Fibroblast of peridontal ligament (primary cell): Measurements from ENCODE around the gene TMEM164.

Experiments used
- DNase-seq: peaks from one replicate; pipeline ENCODE4 v3.0.0-alpha.2; 2010; ENCODE audit errors: extremely low read depth

The TMEM164 gene

DNA sequence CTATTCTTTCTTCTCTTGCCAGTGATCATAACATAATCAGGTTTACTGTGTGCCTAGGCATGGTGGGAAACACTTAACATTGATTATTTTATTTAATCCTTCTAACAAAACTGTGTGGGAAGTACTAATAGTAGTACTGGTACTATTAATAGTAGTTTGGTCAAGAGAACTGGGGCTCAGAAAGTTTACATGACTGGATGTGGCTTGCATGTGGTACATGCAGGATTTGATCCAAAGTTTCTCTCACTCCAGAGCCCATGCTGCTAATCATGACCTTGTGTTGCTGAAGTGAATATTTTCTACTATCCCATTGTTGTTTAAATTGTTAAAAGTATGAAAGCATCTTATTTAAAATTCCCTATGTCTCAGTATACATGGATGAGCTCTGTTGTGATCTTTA lies 78.4 kb downstream of the TMEM164 start:
- DNase-seq, result no peak

DNA sequence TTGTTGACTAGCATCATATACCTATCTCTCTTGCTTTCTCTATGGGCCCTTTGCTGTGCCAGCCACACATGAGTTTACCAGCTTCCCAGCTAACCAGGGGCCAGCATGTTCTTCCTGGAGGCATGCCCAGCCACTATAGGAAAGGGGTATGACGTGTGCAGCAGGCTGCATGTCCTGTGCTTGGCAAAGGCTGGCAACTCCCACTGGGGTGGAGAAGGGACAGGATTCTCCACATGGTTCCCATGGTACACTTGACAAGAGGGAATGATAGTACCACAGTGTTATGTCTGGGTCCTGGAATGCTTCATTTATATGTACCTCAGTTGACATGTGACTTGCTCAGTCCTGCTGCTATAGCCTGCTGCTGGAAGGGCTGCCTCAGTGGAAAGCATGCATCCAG lies 78.8 kb downstream of the TMEM164 start:
- DNase-seq, result no peak

DNA sequence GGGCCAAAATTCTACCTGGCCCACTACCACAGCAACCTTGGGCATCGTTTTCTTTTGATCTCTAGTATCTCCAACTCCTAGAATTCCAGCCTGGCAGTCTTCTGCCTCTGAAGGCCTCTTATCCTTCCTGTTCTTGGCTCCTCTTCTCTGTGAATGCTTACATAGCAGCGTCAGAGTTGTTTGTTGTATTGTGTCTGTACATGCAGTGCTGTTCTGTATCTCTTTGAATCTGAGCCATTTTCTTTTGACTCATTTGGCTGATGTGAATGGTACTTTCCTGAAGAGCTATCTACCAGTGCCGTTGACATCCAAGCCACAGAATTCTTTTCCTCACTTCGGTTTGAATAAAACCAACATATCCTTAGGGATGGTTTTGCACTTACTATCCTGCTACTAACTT lies 79.2 kb downstream of the TMEM164 start:
- peak; percentile 87 for DNase-seq

DNA sequence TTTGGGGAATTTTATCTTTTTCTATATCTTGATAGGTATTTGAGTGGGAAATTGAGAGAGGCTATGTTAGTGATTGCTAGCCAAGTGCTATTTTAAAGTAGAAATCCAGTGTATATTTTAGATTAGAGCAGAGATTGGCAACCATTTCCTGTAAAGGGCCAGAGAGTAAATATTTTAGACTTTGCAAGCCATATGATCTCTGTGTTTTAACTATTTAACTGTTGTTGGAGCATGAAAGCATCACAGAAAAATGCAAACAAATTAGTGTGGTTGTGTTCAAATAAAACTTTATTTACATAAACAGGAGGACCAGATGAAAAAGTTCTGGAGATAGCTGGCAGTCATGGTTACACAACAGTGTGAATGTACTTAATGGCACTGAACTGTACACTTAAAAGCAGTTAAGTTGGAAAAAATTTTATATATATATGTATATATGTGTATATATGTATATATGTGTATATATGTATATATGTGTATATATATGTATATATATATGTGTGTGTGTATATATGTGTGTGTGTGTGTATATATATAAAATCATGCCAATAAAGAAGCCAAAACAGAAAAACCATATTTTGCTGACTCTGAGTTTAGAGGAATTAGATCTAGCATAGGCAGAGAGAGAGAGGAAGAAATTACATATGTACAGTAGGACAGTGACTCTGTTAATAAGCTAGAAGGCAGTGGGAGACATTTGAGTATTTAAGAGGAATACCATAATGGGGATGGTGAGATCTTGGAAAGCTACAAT lies 83.4 kb downstream of the TMEM164 start:
- DNase-seq, result peak; percentile 55

DNA sequence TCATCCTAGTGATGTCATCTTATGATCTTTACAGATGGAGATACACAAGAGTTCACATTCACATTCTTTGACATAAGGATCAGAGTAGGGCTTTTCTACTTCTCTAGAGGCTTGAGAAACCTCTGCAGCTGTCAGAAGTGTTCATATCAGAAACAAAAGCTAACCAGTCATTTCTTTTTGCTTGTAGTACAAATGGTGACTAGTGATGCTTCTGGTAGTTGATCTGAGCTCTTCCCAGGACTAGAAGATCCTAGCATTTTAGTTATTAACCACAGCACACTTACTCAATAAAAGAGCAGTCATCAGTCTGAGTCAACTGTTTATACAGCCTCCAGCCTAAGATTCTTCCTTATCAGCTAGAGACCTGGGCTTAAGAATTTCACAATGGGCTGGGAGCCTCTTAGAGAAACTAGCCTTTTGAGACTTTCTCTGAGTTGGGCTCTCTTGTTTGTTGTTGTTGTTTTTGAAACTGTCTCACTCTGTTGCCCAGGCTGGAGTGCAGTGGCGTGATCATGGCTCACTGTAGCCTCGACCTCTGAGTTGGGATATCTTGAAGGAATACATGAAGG lies 84.1 kb downstream of the TMEM164 start:
- DNase-seq, result peak; percentile 87

DNA sequence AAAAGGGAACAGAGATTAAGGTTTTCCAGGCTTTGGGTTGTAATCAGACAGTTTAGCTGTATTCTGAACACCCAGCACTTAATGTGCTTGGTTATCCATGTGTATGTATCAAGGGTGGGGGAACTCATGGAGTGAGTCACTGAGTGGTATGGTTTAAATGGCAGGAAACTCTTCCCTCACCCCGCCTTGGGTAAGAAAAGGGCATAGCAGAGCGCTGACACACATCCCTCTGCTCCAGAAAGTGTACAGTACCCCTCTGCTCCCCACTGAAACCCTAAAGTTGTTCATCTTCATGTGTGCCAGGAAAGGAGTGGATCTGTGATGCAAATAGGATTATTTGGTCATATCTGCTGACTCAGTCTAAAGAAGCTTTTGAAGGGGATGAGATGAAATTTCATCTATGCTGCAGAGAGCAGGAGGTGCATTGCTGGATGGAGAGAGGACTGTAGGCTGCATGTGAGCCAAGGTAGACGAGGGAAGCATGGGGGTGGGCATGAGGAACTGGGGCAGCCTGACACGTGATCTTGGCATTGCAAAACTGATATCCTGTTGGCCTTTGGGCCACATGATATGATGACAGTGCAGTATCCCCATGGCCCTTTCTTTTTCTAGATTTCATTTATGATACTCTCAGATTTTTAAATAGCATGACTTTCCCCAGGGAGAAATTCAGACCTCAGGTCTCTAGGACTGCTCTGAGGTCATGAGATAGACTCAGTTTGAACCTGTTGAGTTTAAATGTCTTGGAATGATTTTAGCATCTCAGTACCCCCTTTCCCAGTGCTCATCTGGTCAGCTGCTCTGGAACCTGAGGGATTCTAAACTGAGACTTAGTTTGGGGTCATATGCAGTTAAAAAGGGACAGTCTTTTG lies 84.8 kb downstream of the TMEM164 start:
- peak; percentile 90 for DNase-seq

DNA sequence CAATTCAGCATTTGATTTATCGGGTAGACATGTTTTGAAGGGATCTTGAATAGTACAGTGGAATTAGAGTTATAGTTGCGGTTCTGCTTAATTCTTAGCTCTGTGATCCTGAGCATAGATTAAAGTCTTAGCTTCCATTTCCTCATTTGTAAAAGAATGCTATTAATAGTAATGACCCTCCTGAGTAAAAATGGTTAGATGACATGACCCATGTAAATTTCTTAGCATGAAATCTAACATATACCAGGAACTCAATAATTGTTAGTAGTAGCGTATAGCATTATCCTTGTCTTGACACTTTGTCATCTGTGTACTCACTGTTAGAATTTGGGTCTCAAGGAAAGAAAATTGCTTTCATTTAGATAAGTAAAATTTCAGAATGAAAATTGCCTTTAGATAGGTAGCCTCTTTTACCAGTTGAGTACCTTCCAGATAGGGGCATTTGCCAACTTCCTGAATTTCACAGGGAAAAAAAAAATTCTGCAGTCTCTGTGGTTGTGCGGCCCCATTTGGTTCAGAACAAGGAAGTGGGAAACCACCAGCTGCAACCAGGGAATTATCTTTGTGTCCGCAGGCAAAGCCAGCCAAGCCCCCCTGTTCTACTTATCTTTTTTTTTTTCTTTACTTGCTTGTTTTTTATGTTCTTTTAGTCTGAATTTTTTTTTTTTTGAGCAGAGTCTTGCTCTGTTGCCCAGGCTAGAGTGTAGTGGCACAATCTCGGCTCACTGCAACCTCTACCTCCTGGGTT lies 86.9 kb downstream of the TMEM164 start:
- DNase-seq, result no peak

DNA sequence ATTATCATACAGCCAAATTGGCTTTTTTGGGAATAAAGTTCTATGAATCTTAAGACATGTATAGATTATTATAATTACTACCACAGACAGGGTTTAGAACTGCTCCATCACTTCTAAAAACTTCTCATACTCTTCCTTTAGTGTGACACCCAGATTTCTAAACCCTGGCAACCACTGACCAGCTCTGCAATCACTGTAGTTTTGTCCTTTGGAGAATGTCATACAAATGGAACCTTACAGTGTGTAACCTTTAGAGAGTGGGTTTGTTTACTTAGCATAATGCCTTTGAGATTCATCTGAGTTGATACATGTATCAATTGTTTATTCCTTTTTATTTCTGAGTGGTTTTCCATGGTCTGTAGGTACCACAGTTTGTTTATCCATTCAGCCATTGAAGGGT lies 95.0 kb downstream of the TMEM164 start:
- DNase-seq, result no peak

DNA sequence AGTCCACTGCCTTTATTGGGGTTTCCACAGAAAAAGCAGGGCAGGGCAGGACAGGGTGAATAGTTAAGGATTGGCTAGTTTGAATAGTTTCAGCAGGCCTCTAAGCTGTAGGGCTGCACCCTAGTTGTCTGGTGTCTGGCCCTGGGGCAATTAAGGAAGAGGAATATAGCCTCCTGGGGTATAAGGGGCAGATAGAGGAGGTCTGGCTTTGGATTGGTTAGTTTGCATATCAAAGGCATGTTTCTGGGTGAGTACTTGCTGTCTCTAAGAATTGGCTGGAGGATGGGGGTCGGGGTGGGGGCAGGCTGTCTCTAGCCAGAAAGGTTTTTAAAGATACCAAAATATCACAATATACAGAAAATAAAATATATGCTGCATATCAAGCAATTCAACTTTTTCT lies 100.4 kb downstream of the TMEM164 start:
- DNase-seq, result no peak

DNA sequence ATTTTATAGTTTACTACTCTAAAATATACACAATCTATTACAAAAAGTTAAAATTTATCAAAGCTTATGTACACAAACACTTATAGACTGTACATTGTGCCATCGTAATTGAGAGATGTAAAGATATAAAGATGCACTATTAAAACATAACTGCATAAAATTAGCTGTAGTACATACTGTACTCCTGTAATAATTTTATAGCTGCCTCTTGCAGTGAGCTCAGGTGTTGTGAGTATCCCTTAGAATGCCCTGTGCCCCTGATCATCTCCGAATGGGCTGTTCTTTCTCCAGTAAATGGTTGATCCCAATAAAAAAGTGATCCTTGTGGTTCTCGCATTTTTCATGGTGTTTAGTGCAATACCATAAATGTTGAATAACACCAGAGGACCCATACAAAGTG lies 101.2 kb downstream of the TMEM164 start:
- DNase-seq, result no peak

DNA sequence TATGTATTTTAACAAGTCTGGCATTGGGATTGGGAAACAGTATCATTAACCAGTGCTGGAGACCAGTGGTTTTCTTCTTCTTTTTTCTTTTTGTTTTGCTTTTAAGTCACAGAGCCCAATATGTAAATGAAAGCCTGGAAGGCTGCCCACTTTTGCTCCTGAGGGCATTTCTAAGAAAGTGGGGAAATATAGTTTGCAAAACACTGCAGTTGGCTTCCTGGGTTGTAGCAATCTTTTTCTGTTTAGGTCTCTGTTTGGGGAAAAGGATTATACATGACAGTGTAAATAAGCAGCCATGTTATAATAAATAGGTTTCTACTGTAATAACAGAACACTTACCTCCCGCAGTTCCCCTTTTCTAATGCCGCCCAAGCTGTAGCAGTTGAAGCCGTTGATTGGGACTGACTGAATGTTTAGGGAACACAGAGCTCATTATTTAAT lies 105.5 kb downstream of the TMEM164 start:
- DNase-seq, result peak; percentile 82

DNA sequence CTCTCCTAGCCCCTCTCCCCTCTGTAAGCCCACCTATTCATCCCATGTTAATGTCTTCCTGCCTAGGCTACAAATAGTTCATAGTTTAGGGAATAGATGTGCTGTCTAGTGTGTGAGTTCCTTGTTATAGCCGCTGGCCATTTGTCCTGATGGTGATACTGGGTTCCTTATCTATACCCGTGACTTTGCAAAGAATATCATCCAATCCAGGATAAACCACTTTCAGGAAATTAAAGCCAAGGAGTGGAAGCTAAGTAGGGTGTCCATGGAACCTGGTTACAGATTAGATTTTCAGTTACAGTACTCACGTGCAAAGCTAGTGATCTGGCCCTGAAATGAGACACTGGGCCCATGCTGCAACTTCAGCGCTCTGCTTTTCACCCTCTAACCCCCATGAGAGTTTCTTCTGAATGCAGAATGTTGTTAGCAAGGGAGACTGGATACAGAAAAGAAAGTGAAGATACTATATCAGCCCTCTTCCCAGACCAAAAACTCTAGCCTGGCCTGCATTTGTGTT lies 111.4 kb downstream of the TMEM164 start:
- DNase-seq, result no peak

DNA sequence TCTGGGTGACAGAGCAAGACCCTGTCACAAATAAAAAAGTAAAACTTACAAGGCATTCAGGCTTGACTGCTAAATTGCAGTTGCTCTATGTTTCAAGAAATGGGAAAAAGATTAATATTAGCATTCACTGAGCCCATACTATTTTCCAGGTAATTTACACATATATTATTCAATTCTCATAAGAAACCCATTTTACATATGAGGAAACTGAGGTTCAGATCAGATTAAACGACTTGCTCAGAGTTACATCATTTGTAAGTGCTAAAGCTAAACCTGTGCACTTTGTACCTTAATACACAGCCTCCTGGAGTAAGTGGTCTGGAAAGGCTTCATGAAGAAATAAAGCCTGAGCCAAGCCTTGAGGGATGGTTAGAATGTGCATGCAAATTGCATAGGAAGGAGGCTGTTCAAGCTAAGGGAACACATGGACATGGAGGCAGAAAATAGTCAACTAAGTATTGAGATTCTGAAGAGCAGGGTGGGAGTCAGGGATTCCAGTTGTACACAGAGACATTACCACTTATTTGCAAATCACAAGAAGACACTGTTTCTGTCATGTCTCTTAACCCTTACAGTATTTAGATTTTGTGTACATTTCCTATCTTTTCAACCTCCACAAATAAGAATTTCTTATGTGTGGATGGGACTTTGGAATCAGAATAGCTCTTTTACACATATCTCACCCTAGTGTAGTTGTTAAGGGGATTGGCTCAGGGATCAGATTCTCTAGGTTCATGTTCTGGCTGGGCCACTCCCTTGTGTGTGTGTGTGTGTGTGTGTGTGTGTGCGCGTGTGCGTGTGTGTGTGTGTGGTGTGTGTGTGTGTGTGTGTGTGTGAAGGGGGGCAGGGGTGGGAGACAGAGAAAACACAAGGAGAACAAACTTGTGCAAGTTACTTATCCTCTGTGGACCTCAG lies 113.4 kb downstream of the TMEM164 start:
- no peak for DNase-seq

DNA sequence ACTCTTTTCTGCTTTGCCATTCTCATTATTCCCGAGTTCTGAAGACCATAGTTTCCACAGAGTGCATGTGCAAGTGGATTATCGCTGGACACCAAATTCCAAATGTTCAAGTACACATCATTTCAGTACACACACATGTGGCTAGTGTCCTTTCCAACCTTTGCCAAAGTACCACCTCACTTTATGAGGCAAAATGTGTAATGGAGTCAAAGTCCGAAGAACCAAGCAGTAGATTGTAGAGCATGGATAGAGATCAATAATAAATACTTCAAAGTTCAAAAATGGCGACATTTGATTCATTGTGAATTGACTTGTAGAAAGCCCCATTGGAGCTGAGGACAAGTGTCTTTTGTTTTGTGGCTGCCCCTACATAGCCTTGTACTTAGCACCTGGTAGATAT lies 115.6 kb downstream of the TMEM164 start:
- no peak for DNase-seq

DNA sequence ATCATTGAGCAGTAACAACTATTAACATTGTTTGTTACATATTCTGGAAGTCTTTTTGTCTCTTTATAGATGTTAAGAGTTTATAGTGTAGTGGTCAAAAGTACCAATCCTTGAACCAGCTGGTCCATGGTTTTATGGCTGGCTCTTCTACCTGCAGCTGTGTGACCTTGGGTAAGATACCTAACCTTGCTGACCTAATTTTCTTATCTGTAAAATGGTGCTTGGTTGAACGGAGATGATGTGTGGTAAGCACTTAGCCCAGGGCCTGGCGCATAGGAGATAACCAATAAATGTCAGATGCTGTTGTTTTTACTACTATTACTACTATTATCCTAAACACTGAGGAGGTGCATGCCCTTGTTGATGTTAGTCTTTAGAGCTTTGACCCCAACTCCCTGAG lies 116.6 kb downstream of the TMEM164 start:
- DNase-seq, result no peak

DNA sequence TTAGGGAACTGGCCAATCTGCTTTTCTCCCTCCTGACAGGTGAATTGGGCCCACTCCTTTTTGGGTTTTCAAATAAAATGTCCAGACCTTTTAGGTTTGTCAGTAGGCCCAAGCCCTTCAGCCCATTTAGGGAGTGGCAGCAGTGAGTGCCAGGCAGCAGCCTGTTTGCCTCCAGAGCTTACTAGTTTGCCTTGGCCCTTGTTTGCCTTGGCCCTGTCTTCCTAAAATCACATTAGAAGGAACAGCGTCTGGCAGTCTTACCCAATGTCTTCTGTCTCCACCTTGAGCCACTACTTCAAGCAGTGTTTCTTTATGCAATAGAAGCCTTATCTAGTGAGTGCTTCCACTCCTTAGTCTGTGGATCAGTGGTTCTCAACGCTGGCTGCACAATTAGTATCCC lies 117.1 kb downstream of the TMEM164 start:
- DNase-seq, result no peak

DNA sequence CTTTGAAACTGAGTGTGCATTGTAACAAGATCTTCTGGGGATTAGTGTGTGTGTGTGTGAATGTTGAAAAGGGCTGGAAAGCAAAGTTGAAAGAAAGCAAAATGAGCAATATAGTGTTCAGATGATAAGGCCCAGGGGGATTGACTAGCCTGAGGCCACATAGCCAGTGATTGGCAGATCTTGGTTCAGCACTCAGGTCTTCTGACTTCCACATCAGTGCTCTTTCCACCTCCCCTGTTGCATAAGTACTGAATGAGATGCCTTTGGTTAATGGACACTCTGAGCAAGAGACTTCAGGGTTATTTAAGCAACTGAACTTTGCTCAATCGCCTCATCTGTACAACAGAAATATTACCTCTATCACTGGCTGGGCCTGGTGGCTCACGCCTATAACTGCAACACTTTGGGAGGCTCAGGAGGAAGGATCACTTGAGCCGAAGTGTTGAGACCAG lies 120.4 kb downstream of the TMEM164 start:
- peak; percentile 38 for DNase-seq

DNA sequence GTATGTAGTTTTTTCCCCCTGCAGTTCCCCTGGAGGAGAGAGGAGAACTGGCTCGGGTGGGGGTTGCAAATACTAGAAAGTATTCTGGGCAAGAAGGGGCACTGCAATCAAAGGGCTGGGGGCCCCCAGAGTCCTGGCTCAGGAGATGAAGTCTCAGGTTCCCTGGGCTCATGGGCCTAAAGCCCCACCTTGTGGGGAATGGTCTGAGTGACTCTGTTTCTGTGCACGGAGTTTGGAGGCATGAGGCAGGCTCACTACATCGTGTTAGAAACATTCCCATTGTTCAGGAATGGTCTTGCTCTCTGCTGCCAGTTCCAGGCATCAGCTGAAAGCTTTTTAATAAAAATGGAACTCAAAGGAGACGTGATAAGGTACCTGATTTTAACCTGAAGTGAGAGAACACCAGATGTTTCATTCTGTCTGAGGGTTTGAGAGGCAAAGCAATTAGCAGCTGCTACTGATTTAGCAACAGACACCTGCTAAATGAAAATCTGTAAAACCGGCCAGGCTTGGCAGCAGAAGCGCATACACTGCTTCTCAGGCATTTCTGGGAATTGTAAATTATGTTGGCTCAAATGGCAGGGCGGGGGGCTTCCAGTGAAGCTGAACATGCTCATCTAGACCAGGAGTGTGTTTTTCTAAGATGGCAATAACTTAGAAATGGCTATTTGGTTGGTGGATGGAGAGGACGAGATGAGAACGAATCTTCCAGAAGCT lies 122.7 kb downstream of the TMEM164 start:
- DNase-seq, result no peak

DNA sequence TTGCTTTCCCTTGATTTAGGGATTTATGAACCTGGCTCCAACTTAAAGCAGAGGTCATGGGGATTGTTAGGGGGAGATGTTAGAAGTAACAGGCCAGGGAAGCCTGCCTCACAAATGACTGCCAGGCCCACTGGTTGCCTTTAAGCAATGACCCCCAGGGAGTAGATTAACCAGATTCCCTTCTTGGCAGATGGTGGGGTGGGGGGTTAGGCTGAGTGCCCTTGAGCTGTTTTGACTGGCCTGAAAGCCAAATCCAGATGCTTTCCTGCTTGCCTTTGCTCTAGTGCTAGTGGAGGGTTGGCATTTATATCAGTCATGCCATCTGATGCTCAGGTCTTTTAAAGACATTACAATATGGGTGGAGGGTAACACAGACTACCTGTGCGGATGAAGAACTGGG lies 128.1 kb downstream of the TMEM164 start:
- DNase-seq, result no peak
